ENCODE measurements around the gene RASD1.

- no peak for TF ChIP-seq ELF1 (IDR thresholded peaks at IDR 0.05; ENCODE audit: borderline replicate concordance, low read depth)
- TF ChIP-seq REST (IDR thresholded peaks at IDR 0.05; ENCODE audit: low read depth), result no peak
- no peak for TF ChIP-seq YY1 (IDR thresholded peaks at IDR 0.05; ENCODE audit: extremely low read depth, insufficient replicate concordance, low read depth, low read length)
- no peak for TF ChIP-seq CTCF (IDR thresholded peaks at IDR 0.05 in 2 of 3, conservative IDR thresholded peaks at IDR 0.05 in 1 of 3; ENCODE audit: borderline replicate concordance in 1 of 3, insufficient read depth in 1 of 3, low read depth in 2 of 3, low read length in 2 of 3)
- TF ChIP-seq TCF7L2 (IDR thresholded peaks at IDR 0.05; ENCODE audit: borderline replicate concordance, extremely low read depth, insufficient read depth, insufficient read length), result no peak
- TF ChIP-seq SIN3A (IDR thresholded peaks at IDR 0.05; ENCODE audit: low read depth), result no peak
- no peak for TF ChIP-seq FOSL1 (IDR thresholded peaks at IDR 0.05; ENCODE audit: low read depth)
- TF ChIP-seq POLR2A (IDR thresholded peaks at IDR 0.05; ENCODE audit: borderline replicate concordance, extremely low read depth, insufficient read depth, insufficient read length), result no peak
- no peak for TF ChIP-seq POLR2AphosphoS5 (IDR thresholded peaks at IDR 0.05; ENCODE audit: low read depth, low read length)
Measured at GRCh38 chr17:17508019-17508535, 11.9 kb upstream of the RASD1 start.

Measured in HCT116 (cell line).